Endodermal cell (in vitro differentiated cells): ENCODE data around the gene ATP5PD. TPM values are rescaled to one million over a fixed set of nuclear protein-coding genes. Genes with fewer than 3 reads are reported as not detected.
"Not testable (repeated sequence)": the region's sequence is repeated elsewhere in the genome, so short reads cannot be mapped to it uniquely, and the experiment has no call there.

Experiments used
- DNase-seq: peaks from one replicate; pipeline ENCODE4 v3.0.0-alpha.2; 2017
- H3K27ac ChIP-seq: 2 replicates; pipeline ENCODE4 v1.5.1; 2013; ENCODE audit warnings: mild to moderate bottlenecking, low read depth, low read length, moderate library complexity
- H3K27me3 ChIP-seq: 2 replicates; pipeline ENCODE4 v1.6.1; 2013; ENCODE audit warnings: mild to moderate bottlenecking, low read length, moderate library complexity; ENCODE audit not compliant: insufficient read depth, control insufficient read depth, poor library complexity, severe bottlenecking
- H3K36me3 ChIP-seq: 2 replicates; pipeline ENCODE4 v1.7.0; 2013; ENCODE audit warnings: mild to moderate bottlenecking, low read length, moderate library complexity; ENCODE audit not compliant: control insufficient read depth, insufficient read depth
- H3K4me1 ChIP-seq: one replicate; pipeline ENCODE4 v1.7.0; 2013; ENCODE audit warnings: low read length; ENCODE audit not compliant: control insufficient read depth, insufficient read depth
- H3K4me3 ChIP-seq: 2 replicates; pipeline ENCODE4 v1.5.1; 2013; ENCODE audit warnings: mild to moderate bottlenecking, low read length, moderate library complexity
- H3K9ac ChIP-seq: 2 replicates; pipeline ENCODE4 v1.6.1; 2013; ENCODE audit warnings: mild to moderate bottlenecking, low read length, moderate library complexity; ENCODE audit not compliant: poor library complexity, severe bottlenecking; ENCODE audit errors: extremely low read depth
- H3K9me3 ChIP-seq: 2 replicates; pipeline ENCODE4 v1.6.1; 2013; ENCODE audit warnings: mild to moderate bottlenecking, low read length, moderate library complexity; ENCODE audit not compliant: control insufficient read depth
- H3K27ac Mint-ChIP-seq: 2 replicates; pipeline ENCODE4 v1.8.0; 2020; ENCODE audit warnings: mixed read lengths
- H3K27me3 Mint-ChIP-seq: 2 replicates; pipeline ENCODE4 v1.8.0; 2021; ENCODE audit warnings: mild to moderate bottlenecking, mixed read lengths; ENCODE audit not compliant: insufficient read depth
- H3K36me3 Mint-ChIP-seq: 2 replicates; pipeline ENCODE4 v1.8.0; 2020; ENCODE audit warnings: low read depth, mixed read lengths
- H3K4me1 Mint-ChIP-seq: 2 replicates; pipeline ENCODE4 v1.8.0; 2020; ENCODE audit warnings: mixed read lengths
- H3K4me3 Mint-ChIP-seq: 2 replicates; pipeline ENCODE4 v1.8.0; 2020; ENCODE audit warnings: mild to moderate bottlenecking, moderate library complexity, mixed read lengths
- H3K9me3 Mint-ChIP-seq: 2 replicates; pipeline ENCODE4 v1.8.0; 2020; ENCODE audit warnings: mild to moderate bottlenecking, mixed read lengths
- CTCF ChIP-seq: fragments of 200-600 bp; sonication (generic); conservative IDR thresholded peaks from 2 replicates; pipeline ENCODE4 v1.5.0; 2021; ENCODE audit warnings: antibody characterized with exemption, mild to moderate bottlenecking
- WGBS, 2 experiments: methylation state at CpG; one replicate each; pipeline versions ENCODE4 v1.1.5 to v1.1.7; 2013; ENCODE audit warnings: missing lambda C conversion rate in 2 of 2, mixed read lengths in 1 of 2; ENCODE audit not compliant: insufficient coverage in 1 of 2, insufficient read length in 1 of 2; 5-methylcytosine and 5-hydroxymethylcytosine counted together
- total RNA-seq, 2 donors: library from RNA; stranded (reverse); fragmentation: NEBNext Ultra II Directional in 1 of 2; extraction: Animal tissue kit (Norgen Biotek cat#: 25700) in 1 of 2; gene quantifications; 2 replicates in 1 of 2; 3 replicates in 1 of 2; pipeline ENCODE4 v1.2.1, GENCODE V29; 2021

ATP5PD gene
- total RNA-seq, 2 donors from 2014 or later, result 244 to 295 TPM

- 89 to 92% methylated on average over 3 to 5 of the region's 5 CpGs for WGBS, 2 experiments
- Mint-ChIP-seq H3K36me3 (peaks cover 52% of the 10 kb centered on the region), H3K4me3 (peak overlapping the region; percentile 98), H3K27me3 (no peaks in the 10 kb centered on the region), H3K9me3 (no peaks in the 10 kb centered on the region), H3K27ac (no peak overlapping the region), H3K4me1 (peaks cover 29% of the 10 kb centered on the region)
- H3K4me3 ChIP-seq, result peak overlapping the region; percentile 93
- no peaks in the 10 kb centered on the region for H3K27me3 ChIP-seq
- no peaks in the 10 kb centered on the region for H3K9me3 ChIP-seq
- H3K27ac ChIP-seq, result no peak overlapping the region
- no peaks in the 10 kb centered on the region for H3K4me1 ChIP-seq
- H3K9ac ChIP-seq, result no peak overlapping the region
- peaks cover 38% of the 10 kb centered on the region for H3K36me3 ChIP-seq
- no peak for DNase-seq
- no peak for TF ChIP-seq CTCF
These were observed 2.3 kb upstream of the ATP5PD start for GRCh38 chr17:75049057-75049456.

GRCh38 chr17:75048249-75048878 is 1.6 kb upstream of the ATP5PD start:
- no peak for DNase-seq
- peak overlapping the region; percentile 93 for H3K27ac Mint-ChIP-seq
- H3K36me3 Mint-ChIP-seq, result peaks cover 45% of the 10 kb centered on the region
- peak overlapping the region; percentile 98 for H3K4me3 Mint-ChIP-seq
- H3K27me3 Mint-ChIP-seq, result no peaks in the 10 kb centered on the region
- H3K9me3 Mint-ChIP-seq, result no peaks in the 10 kb centered on the region
- Histone ChIP-seq H3K36me3 (peaks cover 32% of the 10 kb centered on the region), H3K9me3 (no peaks in the 10 kb centered on the region), H3K27me3 (no peaks in the 10 kb centered on the region), H3K27ac (no peak overlapping the region), H3K4me1 (no peaks in the 10 kb centered on the region), H3K4me3 (peak overlapping the region; percentile 93), H3K9ac (peak overlapping the region; percentile 63)
- peaks cover 29% of the 10 kb centered on the region for H3K4me1 Mint-ChIP-seq
- 57 to 64% methylated on average over 4 to 5 of the region's 5 CpGs for WGBS, 2 experiments
- TF ChIP-seq CTCF, result no peak

GRCh38 chr17:75047398-75048098 is 779 bp upstream of the ATP5PD start:
- TF ChIP-seq CTCF, result no peak
- Mint-ChIP-seq H3K27ac (peak overlapping the region; percentile 93), H3K9me3 (no peaks in the 10 kb centered on the region), H3K27me3 (no peaks in the 10 kb centered on the region), H3K4me3 (peak overlapping the region; percentile 98), H3K4me1 (peaks cover 31% of the 10 kb centered on the region), H3K36me3 (peaks cover 37% of the 10 kb centered on the region)
- WGBS, 2 experiments, result 0 to 5% methylated on average over 17 to 38 of the region's 38 CpGs
- Histone ChIP-seq H3K9me3 (no peaks in the 10 kb centered on the region), H3K4me1 (no peaks in the 10 kb centered on the region), H3K27ac (no peak overlapping the region), H3K36me3 (peaks cover 27% of the 10 kb centered on the region), H3K27me3 (no peaks in the 10 kb centered on the region), H3K9ac (peak overlapping the region; percentile 63), H3K4me3 (peak overlapping the region; percentile 93)
- peak; percentile 73 for DNase-seq

- peak overlapping the region; percentile 98 for H3K4me3 Mint-ChIP-seq
- Histone ChIP-seq H3K9ac (peak overlapping the region; percentile 71), H3K4me3 (peak overlapping the region; percentile 87), H3K36me3 (peaks cover 30% of the 10 kb centered on the region)
- H3K27me3 ChIP-seq, H3K27me3 Mint-ChIP-seq, H3K9me3 Mint-ChIP-seq, H3K27ac ChIP-seq, H3K4me1 ChIP-seq, H3K9me3 ChIP-seq: not testable (repeated sequence)
- WGBS, 2 experiments, result 0% methylated on average over 17 to 25 of the region's 25 CpGs
- DNase-seq, result peak; percentile 75
- H3K36me3 Mint-ChIP-seq, result peaks cover 31% of the 10 kb centered on the region
- H3K4me1 Mint-ChIP-seq, result peaks cover 41% of the 10 kb centered on the region
- H3K27ac Mint-ChIP-seq, result peak overlapping the region; percentile 97
These were observed 793 bp downstream of the ATP5PD start for GRCh38 chr17:75045946-75046406.
